ENCODE results near the gene ILRUN. TPM values are rescaled to one million over a fixed set of nuclear protein-coding genes. Genes with fewer than 3 reads are reported as not detected.
A peak's percentile ranks its signal among the peaks of the same experiment; 100 is the strongest.
"Not testable (repeated sequence)": the region's sequence is repeated elsewhere in the genome, so short reads cannot be mapped to it uniquely, and the experiment has no call there.

Gene ILRUN
- total and polyA plus RNA-seq, 4 donors = 46.7 to 76.6 (median 66.0) TPM

DNA sequence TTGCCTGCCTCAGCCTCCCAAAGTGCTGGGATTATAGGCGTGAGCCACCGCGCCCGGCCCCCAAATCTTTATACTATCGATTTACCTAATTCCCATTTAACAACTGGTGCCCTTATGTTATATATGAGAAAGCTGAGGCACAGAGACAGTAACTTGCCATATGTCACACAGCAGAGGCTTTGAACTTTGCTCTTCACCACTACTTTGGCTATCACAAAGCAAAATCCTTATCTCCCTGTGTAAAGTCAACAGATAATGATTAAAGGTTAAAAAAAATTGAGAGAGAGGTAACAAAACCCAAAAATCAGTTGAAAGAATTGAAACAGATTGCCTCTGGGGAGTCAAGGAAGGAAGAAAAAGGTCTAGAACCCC is 22.3 kb downstream of the ILRUN start:
- Histone ChIP-seq H3K36me3 (ENCODE audit: control insufficient read depth in 1 of 2, insufficient read depth in 2 of 2, low read length in 1 of 2) (no peaks in the 10 kb centered on the region), H3K4me3 (ENCODE audit: low read length in 2 of 2) (no peak overlapping the region), H3K27me3 (ENCODE audit: control insufficient read depth in 1 of 2, insufficient read depth in 2 of 2, low read length in 1 of 2) (no peaks in the 10 kb centered on the region), H3K9me3 (ENCODE audit: control insufficient read depth, low read length) (no peaks in the 10 kb centered on the region), H3K4me1 (ENCODE audit: control insufficient read depth in 1 of 2, insufficient read depth in 2 of 2, low read length in 2 of 2) (no peaks in the 10 kb centered on the region), H3K27ac (ENCODE audit: low read depth in 1 of 2, low read length in 2 of 2) (no peak overlapping the region)
- 96 to 98% methylated on average over 5 of the region's 5 CpGs for WGBS, 2 donors
- DNase-seq (no peak), ATAC-seq (ENCODE audit: low FRiP score) (no peak)
- intact Hi-C loops (cut with DNase I) = no loop called here

- intact Hi-C loops (cut with DNase I) = no loop called here
- no peak overlapping the region for H3K4me3 ChIP-seq (ENCODE audit: low read length in 2 of 2)
- no peak for ATAC-seq (ENCODE audit: low FRiP score)
- H3K27ac ChIP-seq (ENCODE audit: low read depth in 1 of 2, low read length in 2 of 2) = no peak overlapping the region
- 9 to 10% methylated on average over 1 of the region's 1 CpG for WGBS, 2 donors
- no peaks in the 10 kb centered on the region for H3K27me3 ChIP-seq (ENCODE audit: control insufficient read depth in 1 of 2, insufficient read depth in 2 of 2, low read length in 1 of 2)
- no peaks in the 10 kb centered on the region for H3K4me1 ChIP-seq (ENCODE audit: control insufficient read depth in 1 of 2, insufficient read depth in 2 of 2, low read length in 2 of 2)
- DNase-seq = no peak
- H3K9me3 ChIP-seq (ENCODE audit: control insufficient read depth, low read length) = no peaks in the 10 kb centered on the region
- no peaks in the 10 kb centered on the region for H3K36me3 ChIP-seq (ENCODE audit: control insufficient read depth in 1 of 2, insufficient read depth in 2 of 2, low read length in 1 of 2)
These were observed 23.5 kb downstream of the ILRUN start for GRCh38 chr6:34673064-34673463.

DNA sequence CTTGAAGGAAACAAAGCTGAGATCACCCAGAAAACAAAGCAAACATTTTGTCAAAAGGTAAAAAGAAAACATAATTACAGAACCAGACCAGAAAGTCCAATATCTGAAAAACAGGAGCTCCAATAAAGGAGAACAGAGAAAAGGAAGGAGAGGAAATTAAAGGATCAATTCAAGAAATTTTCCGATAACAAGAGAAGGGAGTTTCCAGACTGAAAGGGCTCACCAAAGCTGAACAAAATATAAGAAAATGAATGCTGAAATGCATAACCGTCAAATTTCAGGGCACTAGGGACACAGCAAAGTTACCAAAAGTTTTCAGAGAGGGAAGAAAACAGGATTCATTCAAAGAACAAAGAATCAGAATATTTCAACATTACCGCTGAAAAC is 23.9 kb downstream of the ILRUN start:
- intact Hi-C loops (cut with DNase I) = no loop called here
- WGBS, 2 donors = 76 to 80% methylated on average over 3 of the region's 3 CpGs
- DNase-seq = no peak
- no peaks in the 10 kb centered on the region for H3K4me1 ChIP-seq (ENCODE audit: control insufficient read depth in 1 of 2, insufficient read depth in 2 of 2, low read length in 2 of 2)
- H3K27ac ChIP-seq (ENCODE audit: low read depth in 1 of 2, low read length in 2 of 2) = no peak overlapping the region
- H3K4me3 ChIP-seq (ENCODE audit: low read length in 2 of 2) = no peak overlapping the region
- H3K27me3 ChIP-seq (ENCODE audit: control insufficient read depth in 1 of 2, insufficient read depth in 2 of 2, low read length in 1 of 2) = no peaks in the 10 kb centered on the region
- H3K36me3 ChIP-seq (ENCODE audit: control insufficient read depth in 1 of 2, insufficient read depth in 2 of 2, low read length in 1 of 2) = no peaks in the 10 kb centered on the region
- no peak for ATAC-seq (ENCODE audit: low FRiP score)
- H3K9me3 ChIP-seq (ENCODE audit: control insufficient read depth, low read length) = no peaks in the 10 kb centered on the region

DNA sequence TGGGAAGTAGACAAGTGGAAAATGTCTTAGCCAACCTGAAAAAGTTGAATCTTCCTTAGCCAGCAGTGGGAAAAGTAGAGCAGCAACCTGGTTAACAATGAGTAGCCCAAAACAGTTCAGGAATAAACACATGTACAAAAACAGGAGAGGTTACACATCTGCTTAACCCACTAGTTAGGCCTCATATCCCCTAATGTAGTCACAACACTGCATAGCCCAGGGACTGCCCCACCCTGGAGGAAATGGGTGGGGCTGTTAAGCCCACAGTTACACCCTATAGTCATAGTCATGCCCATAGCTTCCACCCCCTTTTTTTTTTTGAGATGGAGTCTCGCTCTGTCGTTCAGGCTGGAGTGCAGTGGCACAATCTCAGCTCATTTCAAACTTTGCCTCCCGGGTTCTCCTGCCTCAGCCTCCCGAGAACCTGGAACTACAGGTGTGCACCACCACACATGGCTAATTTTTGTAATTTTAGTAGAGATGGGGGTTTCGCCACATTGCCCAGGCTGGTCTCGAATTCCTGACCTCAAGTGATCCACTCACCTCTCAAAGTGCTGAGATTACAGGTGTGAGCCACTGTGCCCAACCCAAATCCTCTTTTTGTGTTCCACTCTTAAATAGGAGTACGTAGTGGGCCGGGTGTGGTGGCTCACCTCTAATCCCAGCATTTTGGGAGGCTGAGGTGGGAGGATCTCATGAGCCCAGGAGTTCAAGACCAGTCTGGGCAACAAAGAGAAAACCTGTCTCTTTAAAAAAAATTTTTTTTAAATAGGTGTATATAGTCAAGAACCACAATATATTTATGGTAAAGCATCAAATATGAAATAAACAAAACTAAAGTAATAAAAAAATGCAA is 24.5 kb downstream of the ILRUN start:
- ATAC-seq (ENCODE audit: low FRiP score) (peak; percentile 56), DNase-seq (peak in 1 of 2 donors; percentile 66)
- Histone ChIP-seq H3K27ac (ENCODE audit: low read depth in 1 of 2, low read length in 2 of 2) (no peak overlapping the region), H3K36me3 (ENCODE audit: control insufficient read depth in 1 of 2, insufficient read depth in 2 of 2, low read length in 1 of 2) (no peaks in the 10 kb centered on the region), H3K4me3 (ENCODE audit: low read length in 2 of 2) (no peak overlapping the region), H3K27me3 (ENCODE audit: control insufficient read depth in 1 of 2, insufficient read depth in 2 of 2, low read length in 1 of 2) (no peaks in the 10 kb centered on the region), H3K4me1 (ENCODE audit: control insufficient read depth in 1 of 2, insufficient read depth in 2 of 2, low read length in 2 of 2) (no peaks in the 10 kb centered on the region), H3K9me3 (ENCODE audit: control insufficient read depth, low read length) (no peaks in the 10 kb centered on the region)
- 91 to 92% methylated on average over 8 of the region's 8 CpGs for WGBS, 2 donors
- intact Hi-C loops (cut with DNase I) = no loop called here

DNA sequence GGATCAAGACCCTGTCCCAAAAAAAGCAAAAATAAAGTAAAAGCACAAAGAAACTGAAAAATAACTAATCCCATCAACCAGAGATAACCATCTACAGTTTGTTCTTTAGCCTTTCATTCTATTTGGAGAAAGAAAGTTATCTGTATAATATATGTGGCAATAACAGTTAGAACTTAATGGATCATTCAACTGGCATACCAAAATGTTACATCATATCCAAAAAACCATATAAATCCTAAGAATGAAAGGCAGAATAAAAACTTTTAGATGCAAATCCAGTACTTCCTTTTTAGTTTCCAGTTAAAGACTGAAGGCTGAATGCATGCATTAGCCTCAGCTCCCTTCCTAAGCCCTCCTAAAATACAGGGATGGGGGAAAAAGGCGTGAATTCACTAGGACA is 25.2 kb downstream of the ILRUN start:
- H3K27ac ChIP-seq (ENCODE audit: low read depth in 1 of 2, low read length in 2 of 2) = no peak overlapping the region
- no peaks in the 10 kb centered on the region for H3K4me1 ChIP-seq (ENCODE audit: control insufficient read depth in 1 of 2, insufficient read depth in 2 of 2, low read length in 2 of 2)
- 86 to 96% methylated on average over 1 of the region's 1 CpG for WGBS, 2 donors
- DNase-seq = no peak
- ATAC-seq (ENCODE audit: low FRiP score) = no peak
- no peaks in the 10 kb centered on the region for H3K27me3 ChIP-seq (ENCODE audit: control insufficient read depth in 1 of 2, insufficient read depth in 2 of 2, low read length in 1 of 2)
- intact Hi-C loops (cut with DNase I) = no loop called here
- no peaks in the 10 kb centered on the region for H3K9me3 ChIP-seq (ENCODE audit: control insufficient read depth, low read length)
- H3K4me3 ChIP-seq (ENCODE audit: low read length in 2 of 2) = no peak overlapping the region
- no peaks in the 10 kb centered on the region for H3K36me3 ChIP-seq (ENCODE audit: control insufficient read depth in 1 of 2, insufficient read depth in 2 of 2, low read length in 1 of 2)

GRCh38 chr6:34668799-34669198 is 27.8 kb downstream of the ILRUN start:
- H3K4me1 ChIP-seq (ENCODE audit: control insufficient read depth in 1 of 2, insufficient read depth in 2 of 2, low read length in 2 of 2); H3K9me3 ChIP-seq (ENCODE audit: control insufficient read depth, low read length); H3K4me3 ChIP-seq (ENCODE audit: low read length in 2 of 2); H3K27ac ChIP-seq (ENCODE audit: low read depth in 1 of 2, low read length in 2 of 2); ATAC-seq (ENCODE audit: low FRiP score); H3K27me3 ChIP-seq (ENCODE audit: control insufficient read depth in 1 of 2, insufficient read depth in 2 of 2, low read length in 1 of 2); H3K36me3 ChIP-seq (ENCODE audit: control insufficient read depth in 1 of 2, insufficient read depth in 2 of 2, low read length in 1 of 2); DNase-seq; intact Hi-C loops (cut with DNase I): not testable (repeated sequence)
- 98 to 99% methylated on average over 5 of the region's 5 CpGs for WGBS, 2 donors

GRCh38 chr6:34667481-34668238 is 28.9 kb downstream of the ILRUN start:
- ATAC-seq (ENCODE audit: low FRiP score) (no peak), DNase-seq (no peak)
- Histone ChIP-seq H3K27ac (ENCODE audit: low read depth in 1 of 2, low read length in 2 of 2) (no peak overlapping the region), H3K9me3 (ENCODE audit: control insufficient read depth, low read length) (no peaks in the 10 kb centered on the region), H3K4me1 (ENCODE audit: control insufficient read depth in 1 of 2, insufficient read depth in 2 of 2, low read length in 2 of 2) (peaks cover 0 to 3% of the 10 kb centered on the region in 2 donors), H3K36me3 (ENCODE audit: control insufficient read depth in 1 of 2, insufficient read depth in 2 of 2, low read length in 1 of 2) (no peaks in the 10 kb centered on the region), H3K27me3 (ENCODE audit: control insufficient read depth in 1 of 2, insufficient read depth in 2 of 2, low read length in 1 of 2) (no peaks in the 10 kb centered on the region), H3K4me3 (ENCODE audit: low read length in 2 of 2) (no peak overlapping the region)
- intact Hi-C loops (cut with DNase I) = no loop called here
- WGBS, 2 donors = 89 to 90% methylated on average over 4 of the region's 4 CpGs

DNA sequence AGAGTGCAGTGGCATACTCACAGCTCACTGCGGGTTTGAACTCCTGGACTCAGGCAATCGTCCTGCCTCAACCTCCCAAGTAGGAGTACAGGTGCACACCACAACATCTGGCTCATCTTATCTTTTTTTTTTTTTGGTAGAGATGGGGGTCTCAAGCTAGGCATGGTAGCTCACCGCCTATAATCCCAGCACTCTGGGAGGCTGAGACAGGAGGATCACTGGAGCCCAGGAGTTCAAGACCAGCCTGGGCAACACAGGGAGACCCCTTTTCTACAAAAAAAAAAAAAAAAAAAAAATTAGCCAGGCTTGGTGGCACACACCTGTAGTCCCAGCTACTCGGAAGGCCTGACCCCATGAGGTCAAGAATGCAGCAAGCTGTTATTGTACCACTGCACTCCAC is 31.5 kb downstream of the ILRUN start:
- Histone ChIP-seq H3K36me3 (ENCODE audit: control insufficient read depth in 1 of 2, insufficient read depth in 2 of 2, low read length in 1 of 2) (no peaks in the 10 kb centered on the region), H3K9me3 (ENCODE audit: control insufficient read depth, low read length) (no peaks in the 10 kb centered on the region), H3K27ac (ENCODE audit: low read depth in 1 of 2, low read length in 2 of 2) (peak overlapping the region in 1 of 2 donors; percentile 10), H3K4me3 (ENCODE audit: low read length in 2 of 2) (no peak overlapping the region), H3K4me1 (ENCODE audit: control insufficient read depth in 1 of 2, insufficient read depth in 2 of 2, low read length in 2 of 2) (peaks cover 0 to 3% of the 10 kb centered on the region in 2 donors), H3K27me3 (ENCODE audit: control insufficient read depth in 1 of 2, insufficient read depth in 2 of 2, low read length in 1 of 2) (no peaks in the 10 kb centered on the region)
- WGBS, 2 donors = 85 to 89% methylated on average over 4 of the region's 4 CpGs
- ATAC-seq (ENCODE audit: low FRiP score) = no peak
- intact Hi-C loops (cut with DNase I) = no loop called here
- DNase-seq = no peak

Measured in aorta (tissue), 5 donors.